Mucosa of gallbladder (tissue), 1 donor: ENCODE results near the gene CDC27. TPM values are rescaled to one million over a fixed set of nuclear protein-coding genes. Genes with fewer than 3 reads are reported as not detected.
"Not testable (repeated sequence)": the region's sequence is repeated elsewhere in the genome, so short reads cannot be mapped to it uniquely, and the experiment has no call there.

ENCODE experiments used
- DNase-seq: peaks from one replicate; pipeline ENCODE4 v3.0.0-alpha.2; 2020; ENCODE audit warnings: low spot score
- total RNA-seq: library from RNA; stranded (reverse); gene quantifications from one replicate; pipeline ENCODE4 v1.2.1, GENCODE V29; 2021
- donor health status: DM: no; HTN: no; CAD: no.

Gene CDC27
- total RNA-seq, 1 donor from 2014 or later: 75.2 TPM

- DNase-seq: not testable (repeated sequence)
These were observed 117.9 kb downstream of the CDC27 start for GRCh38 chr17:47071171-47071570.

GRCh38 chr17:47070266-47070665 lies 118.8 kb downstream of the CDC27 start:
- DNase-seq: peak; percentile 64

Other genes with a start within 250 kb of the CDC27 start
- not detected for gene RPRML, start 210.0 kb downstream of the CDC27 start, total RNA-seq
- 0.55 TPM for gene MYL4, start 20.1 kb upstream of the CDC27 start, total RNA-seq
- gene ITGB3, start 64.5 kb upstream of the CDC27 start, total RNA-seq: 10.6 TPM
- gene EFCAB13, start 134.7 kb upstream of the CDC27 start, total RNA-seq: 10.6 TPM